GM18526 (cell line): Measurements from ENCODE around the gene ACSF2.

Experiments
- POLR2A ChIP-seq: IDR thresholded peaks from 3 replicates; pipeline ENCODE4 v1.6.1; 2011; ENCODE audit not compliant: insufficient read length; ENCODE audit errors: extremely low read depth

The ACSF2 gene

DNA sequence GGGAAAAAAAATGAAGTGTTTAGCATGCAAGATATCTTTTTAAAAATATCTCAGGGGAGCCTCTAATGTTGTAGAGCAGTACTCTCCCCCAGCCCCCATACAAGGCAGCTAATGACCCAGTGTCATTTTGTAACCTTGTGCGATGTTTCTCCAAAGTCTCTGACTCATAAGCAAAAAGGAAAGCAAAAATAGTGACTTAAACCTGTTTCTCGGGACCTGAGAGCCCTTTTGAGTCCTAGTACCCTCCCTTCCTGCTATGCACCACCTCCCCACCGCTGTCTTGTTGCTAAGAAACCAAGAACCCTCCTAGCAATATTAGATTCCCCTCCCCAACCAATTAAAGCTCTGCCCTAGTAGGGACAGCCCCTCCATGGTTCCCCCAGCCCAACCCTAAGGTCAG, 85.0 kb downstream of the ACSF2 start:
- TF ChIP-seq POLR2A: no peak

DNA sequence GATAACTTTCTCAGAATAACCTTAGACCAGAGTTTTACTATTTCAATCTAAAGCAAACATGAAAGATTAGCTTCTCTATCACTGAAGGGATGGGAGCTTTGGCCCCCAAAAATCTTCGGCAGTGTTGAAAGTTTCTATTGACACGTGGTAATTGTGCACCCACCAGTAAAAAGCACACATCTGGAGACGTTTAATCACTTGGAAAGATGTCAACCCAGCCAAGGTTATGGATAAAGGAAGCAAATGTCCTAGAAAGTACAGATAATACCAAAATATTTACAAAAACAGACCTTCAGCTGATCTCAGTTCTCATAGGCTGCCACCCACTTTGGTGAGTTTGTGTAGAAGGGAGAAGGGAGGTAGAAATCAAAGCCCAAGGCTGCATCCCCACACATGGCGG, 87.5 kb downstream of the ACSF2 start:
- TF ChIP-seq POLR2A: no peak

DNA sequence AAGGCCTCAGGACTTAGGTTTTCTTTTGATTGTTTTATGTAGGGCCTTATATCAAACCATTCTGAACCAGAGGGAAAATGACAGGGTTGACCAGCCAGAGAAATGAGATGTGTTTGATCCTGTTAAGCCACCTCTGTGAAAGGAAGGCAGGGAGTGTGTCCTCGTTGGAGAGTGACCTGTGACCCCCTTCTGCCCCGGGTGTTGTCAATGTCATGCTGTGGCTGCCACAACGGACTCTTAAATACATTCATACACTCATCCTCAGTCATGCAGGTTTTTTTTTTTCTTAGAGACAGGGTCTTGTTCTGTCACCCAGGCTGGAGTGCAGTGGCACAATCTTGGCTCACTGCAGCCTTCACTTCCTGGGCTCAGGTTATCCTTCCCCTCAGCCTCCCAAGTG, 88.4 kb downstream of the ACSF2 start:
- no peak for TF ChIP-seq POLR2A

DNA sequence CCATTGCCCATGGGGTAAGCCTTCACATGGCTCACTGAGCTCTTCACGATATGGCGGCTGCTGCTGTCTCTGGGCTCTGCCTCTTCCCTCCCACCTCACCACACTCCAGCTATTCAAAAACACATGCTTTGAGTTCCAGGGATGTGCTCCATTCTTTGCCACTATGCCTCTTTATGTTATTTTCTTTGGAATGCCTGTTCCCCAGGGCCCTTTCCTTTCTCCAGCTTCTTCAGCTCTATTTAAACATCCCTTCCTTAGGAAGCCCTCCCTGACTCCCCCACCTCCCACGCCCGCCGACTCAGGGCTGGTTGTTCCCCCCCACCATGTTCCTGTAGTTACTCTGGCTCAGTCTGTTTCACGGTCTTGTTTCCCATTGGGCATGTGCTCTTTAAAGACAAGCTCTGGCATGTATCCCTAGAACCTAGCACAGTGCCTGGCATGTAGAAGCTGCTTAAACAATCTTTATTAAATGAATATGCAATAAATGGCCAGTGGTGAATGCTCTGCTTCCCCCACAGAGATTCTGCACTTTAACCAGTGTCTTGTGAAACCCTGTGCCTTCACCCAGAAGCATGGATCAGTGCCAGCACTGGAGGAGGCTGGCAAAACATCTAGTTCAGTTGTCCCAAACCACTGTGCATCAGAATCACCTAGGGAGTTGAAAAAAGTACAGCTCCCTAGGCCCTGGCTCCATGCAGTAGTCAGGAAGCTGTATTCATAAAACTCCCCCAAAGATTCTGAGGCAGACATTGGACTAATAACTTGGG, 89.1 kb downstream of the ACSF2 start:
- no peak for TF ChIP-seq POLR2A

DNA sequence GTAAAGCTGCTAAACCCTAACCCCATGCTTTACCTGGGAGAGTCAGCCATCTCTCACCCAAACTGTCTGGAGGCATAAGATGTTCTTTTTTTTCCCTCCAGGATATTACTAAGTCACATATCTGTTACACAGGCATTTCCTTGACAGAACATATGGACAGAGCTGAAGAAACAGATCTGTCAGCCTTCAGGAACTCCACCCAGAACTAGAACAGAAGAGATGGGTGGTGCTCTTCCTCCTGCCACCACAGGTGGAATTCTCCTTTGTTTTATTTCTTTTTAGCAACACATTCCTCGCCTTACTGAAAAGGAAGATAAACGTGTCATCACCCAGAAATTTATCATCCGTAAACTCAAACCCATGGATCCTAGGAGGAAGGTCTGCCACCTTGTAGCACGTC, 91.0 kb downstream of the ACSF2 start:
- TF ChIP-seq POLR2A: no peak

DNA sequence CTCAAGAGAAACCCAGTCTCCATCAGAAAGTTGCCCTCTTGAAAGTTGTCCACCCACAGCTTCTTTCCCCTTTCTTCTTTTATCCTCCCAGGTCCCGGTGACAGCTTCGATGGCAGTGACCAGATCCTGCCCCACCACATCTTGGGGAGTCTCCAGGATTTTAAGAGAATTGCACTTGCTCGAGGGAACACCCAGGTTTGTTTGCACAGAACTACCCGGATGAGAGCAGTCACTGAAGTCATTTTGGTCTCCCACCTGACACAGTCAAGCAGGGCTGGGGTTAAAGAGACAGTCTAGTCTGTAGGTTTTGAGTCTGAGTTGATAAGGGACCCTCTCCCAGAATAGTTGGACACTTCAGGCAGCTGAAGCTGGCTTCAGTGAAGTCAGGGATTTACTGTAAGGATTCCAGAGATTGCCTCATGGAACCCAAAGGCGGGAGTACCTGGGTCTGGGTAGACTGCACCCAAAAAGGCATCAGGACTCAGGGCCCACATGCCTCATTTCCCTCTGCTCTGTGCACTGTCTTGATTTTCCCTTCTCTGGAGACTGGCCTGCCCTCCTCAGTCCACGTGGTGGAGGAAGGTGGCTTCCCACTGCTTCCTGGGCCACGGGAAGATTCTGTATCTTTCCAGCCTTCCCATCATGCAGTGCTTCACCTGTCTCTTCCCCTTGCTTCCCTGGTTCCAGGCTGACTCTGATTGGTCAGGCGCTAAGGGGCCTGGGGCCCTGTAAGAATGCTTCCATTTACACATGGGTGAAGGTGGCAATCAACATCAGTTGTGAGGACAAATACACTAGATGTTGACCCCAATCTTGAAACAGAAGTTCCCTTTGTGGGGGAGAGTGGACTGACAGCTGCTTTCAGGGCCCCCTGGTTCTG, 91.7 kb downstream of the ACSF2 start:
- TF ChIP-seq POLR2A: no peak

DNA sequence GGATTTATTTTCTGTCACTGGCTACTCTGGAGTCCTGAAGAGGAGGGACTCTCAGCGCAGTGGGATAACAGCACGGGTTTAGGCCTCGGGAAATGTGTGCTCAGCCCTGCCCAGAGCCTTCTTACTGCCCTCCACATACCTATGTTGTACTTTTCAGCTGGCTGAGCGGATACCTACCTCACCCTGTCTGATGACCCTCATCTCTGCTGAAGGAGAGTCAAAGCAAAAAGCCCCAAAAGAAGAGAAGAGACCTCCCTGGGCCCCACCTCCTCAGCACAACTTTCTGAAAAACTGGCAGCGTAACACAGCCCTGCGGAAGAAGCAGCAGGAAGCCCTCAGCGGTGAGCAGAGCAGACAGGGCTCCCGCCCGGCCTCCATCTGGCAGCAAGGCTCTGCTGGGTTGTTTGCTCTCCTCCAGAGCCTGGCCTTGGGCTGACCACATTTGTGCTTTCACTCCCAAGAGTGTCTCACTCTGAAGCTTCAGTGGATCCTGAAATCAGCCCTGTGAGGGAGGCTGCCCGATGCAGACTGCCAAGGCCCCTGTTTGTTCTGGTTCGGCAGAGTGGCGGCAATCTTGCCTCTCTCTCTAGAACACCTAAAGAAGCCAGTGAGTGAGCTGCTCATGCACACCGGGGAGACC, 92.5 kb downstream of the ACSF2 start:
- TF ChIP-seq POLR2A: no peak

DNA sequence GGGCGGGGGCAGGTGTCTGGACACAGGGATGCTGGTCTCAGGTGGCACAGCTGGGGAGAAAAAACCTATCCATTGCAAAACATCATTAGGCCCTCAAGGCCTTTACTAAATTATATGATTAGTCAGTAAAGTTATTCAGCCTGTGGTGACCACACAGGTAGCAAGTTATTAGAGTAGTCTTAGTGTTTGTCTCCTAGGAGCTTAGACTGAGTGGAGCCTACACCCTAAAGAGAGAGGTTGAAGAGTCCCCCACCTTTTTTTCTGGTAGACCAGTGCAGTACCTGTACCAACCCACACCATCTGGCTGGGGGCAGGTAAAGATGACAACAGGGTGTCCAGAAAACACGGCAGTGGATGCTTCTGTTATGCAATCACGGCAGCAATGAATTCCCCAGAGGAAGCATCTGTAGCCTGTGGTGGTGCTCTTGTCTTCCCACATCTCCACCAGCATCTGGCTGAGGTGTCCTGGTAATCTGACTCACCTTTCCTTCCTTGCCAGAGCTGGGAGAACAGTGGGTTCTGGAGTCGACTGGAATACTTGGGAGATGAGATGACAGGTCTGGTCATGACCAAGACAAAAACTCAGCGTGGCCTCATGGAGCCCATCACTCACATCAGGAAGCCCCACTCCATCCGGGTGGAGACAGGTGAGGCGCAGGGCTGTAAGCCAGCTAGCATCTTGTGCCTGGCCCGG, 93.3 kb downstream of the ACSF2 start:
- no peak for TF ChIP-seq POLR2A

DNA sequence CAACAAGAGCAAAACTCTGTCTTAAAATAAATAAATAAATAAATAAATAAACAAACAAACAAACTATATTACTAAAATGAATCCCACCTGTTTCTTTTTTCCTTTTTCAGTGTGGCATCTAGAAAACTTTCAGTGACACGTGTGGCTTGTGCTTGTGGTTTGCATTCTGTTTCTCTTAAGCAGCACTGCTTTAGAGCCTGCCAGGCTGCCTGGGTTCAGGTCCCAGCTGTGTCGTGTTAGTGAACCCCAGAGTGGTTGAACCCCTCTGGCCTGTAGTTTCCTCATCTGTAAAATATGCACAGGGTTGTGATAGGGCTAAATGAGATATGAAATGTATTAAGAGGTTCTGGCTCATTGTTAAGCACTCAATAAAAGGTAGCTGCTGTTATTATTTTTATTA, 94.5 kb downstream of the ACSF2 start:
- no peak for TF ChIP-seq POLR2A

DNA sequence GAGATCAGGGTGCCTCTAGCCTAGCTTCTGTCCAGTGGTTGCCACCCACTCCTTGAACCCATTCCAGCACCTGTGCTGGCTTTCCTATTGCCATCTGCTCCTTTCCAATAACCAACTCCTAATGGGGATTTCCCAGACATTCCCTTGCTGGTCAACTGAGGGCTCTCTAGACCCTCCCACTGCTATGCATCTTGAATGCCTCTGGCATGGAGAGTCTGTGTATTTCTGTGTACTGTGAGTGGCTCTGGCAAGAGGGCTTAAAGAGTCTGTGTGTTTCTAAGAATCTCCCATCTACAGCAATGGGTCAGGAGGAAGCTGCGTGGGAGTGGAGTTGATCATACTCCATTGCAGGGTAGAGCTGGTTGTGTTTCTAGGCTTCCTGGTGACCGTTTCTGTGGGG, 95.5 kb downstream of the ACSF2 start:
- no peak for TF ChIP-seq POLR2A

DNA sequence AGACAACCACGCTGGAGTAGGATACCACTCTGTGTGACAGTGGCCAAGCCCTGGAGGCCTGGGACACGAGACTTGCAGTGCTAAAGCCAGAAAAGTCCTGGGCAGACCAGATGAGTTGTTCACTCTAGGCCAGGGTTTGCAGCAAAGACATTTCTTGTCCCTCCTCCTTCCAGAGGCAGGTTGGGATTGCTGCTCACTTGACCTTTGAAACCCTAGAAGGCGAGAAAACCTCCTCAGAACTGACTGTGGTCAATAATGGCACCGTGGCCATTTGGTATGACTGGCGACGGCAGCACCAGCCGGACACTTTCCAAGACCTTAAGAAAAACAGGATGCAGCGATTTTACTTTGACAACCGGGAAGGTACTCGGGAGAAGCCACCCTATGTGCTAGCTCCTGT, 96.7 kb downstream of the ACSF2 start:
- no peak for TF ChIP-seq POLR2A

DNA sequence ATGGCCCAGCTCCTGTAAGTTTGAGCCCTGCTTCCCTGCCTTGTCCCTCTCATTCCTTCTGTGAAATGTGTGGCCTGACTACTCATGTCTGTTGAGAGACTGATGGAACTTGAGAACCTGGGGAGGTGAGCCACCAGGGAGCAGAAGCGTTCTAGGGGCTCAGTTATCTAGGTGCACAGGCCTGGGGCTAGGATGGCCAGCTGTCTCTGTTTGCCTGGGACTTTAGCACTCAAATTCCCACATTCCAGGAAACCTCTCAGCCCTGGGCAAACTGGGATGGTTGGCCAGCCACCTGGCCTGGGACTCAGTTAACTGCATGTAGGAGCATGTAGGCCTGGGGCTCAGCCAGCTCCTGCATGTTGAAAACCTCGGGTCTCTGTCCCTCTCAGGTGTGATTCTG, 97.2 kb downstream of the ACSF2 start:
- no peak for TF ChIP-seq POLR2A
